Measurements from ENCODE around the gene MICALL1. TPM values are rescaled to one million over a fixed set of nuclear protein-coding genes. Genes with fewer than 3 reads are reported as not detected.

MICALL1 gene
- total RNA-seq, 1 donor from 2014 or later: 31.1 TPM

GRCh38 chr22:37976547-37976946 lies 70.5 kb downstream of the MICALL1 start:
- no peak overlapping the region for H3K27ac Mint-ChIP-seq
- DNase-seq (ENCODE audit: low spot score): no peak
- no peak overlapping the region for H3K4me3 Mint-ChIP-seq
- no peaks in the 10 kb centered on the region for H3K27me3 Mint-ChIP-seq (ENCODE audit: insufficient read depth)
- intact Hi-C loops (cut with micrococcal nuclease): no loop called here
- no peaks in the 10 kb centered on the region for H3K4me1 Mint-ChIP-seq (ENCODE audit: low read depth)
- no peaks in the 10 kb centered on the region for H3K36me3 Mint-ChIP-seq (ENCODE audit: low read depth)
- no peaks in the 10 kb centered on the region for H3K9me3 Mint-ChIP-seq

- Mint-ChIP-seq H3K36me3 (ENCODE audit: low read depth) (no peaks in the 10 kb centered on the region), H3K27ac (no peak overlapping the region)
- intact Hi-C loops (cut with micrococcal nuclease): no loop called here
Measured at GRCh38 chr22:37979782-37980181, 73.7 kb downstream of the MICALL1 start.

GRCh38 chr22:37981282-37982011 lies 75.3 kb downstream of the MICALL1 start:
- DNase-seq (ENCODE audit: low spot score): no peak
- H3K4me3 Mint-ChIP-seq: no peak overlapping the region
- no peak overlapping the region for H3K27ac Mint-ChIP-seq
- intact Hi-C loops (cut with micrococcal nuclease): no loop called here
- H3K27me3 Mint-ChIP-seq (ENCODE audit: insufficient read depth): no peaks in the 10 kb centered on the region
- H3K9me3 Mint-ChIP-seq: no peaks in the 10 kb centered on the region
- no peaks in the 10 kb centered on the region for H3K4me1 Mint-ChIP-seq (ENCODE audit: low read depth)
- no peaks in the 10 kb centered on the region for H3K36me3 Mint-ChIP-seq (ENCODE audit: low read depth)

More at GRCh38 chr22:37979782-37980181, 73.7 kb downstream of the MICALL1 start:
- DNase-seq (ENCODE audit: low spot score): no peak
- Mint-ChIP-seq H3K4me3 (no peak overlapping the region), H3K27me3 (ENCODE audit: insufficient read depth) (no peaks in the 10 kb centered on the region), H3K4me1 (ENCODE audit: low read depth) (no peaks in the 10 kb centered on the region), H3K9me3 (no peaks in the 10 kb centered on the region)

- no peaks in the 10 kb centered on the region for H3K9me3 Mint-ChIP-seq
- intact Hi-C loops (cut with micrococcal nuclease): no loop called here
- no peak overlapping the region for H3K27ac Mint-ChIP-seq
- DNase-seq (ENCODE audit: low spot score): no peak
- H3K4me1 Mint-ChIP-seq (ENCODE audit: low read depth): no peaks in the 10 kb centered on the region
- no peaks in the 10 kb centered on the region for H3K36me3 Mint-ChIP-seq (ENCODE audit: low read depth)
- H3K4me3 Mint-ChIP-seq: no peak overlapping the region
- no peaks in the 10 kb centered on the region for H3K27me3 Mint-ChIP-seq (ENCODE audit: insufficient read depth)
Measured at GRCh38 chr22:37982151-37982785, 76.2 kb downstream of the MICALL1 start.

GRCh38 chr22:37982938-37983859 lies 77.1 kb downstream of the MICALL1 start:
- Mint-ChIP-seq H3K27me3 (ENCODE audit: insufficient read depth) (no peaks in the 10 kb centered on the region), H3K36me3 (ENCODE audit: low read depth) (no peaks in the 10 kb centered on the region), H3K9me3 (no peaks in the 10 kb centered on the region), H3K4me1 (ENCODE audit: low read depth) (no peaks in the 10 kb centered on the region), H3K27ac (peak overlapping the region; percentile 44), H3K4me3 (no peak overlapping the region)
- DNase-seq (ENCODE audit: low spot score): no peak
- intact Hi-C loops (cut with micrococcal nuclease): no loop called here

- intact Hi-C loops (cut with micrococcal nuclease): no loop called here
- DNase-seq (ENCODE audit: low spot score): no peak
- Mint-ChIP-seq H3K27me3 (ENCODE audit: insufficient read depth) (no peaks in the 10 kb centered on the region), H3K4me1 (ENCODE audit: low read depth) (no peaks in the 10 kb centered on the region), H3K9me3 (no peaks in the 10 kb centered on the region), H3K27ac (no peak within 1 kb of the TSS), H3K4me3 (no peak within 1 kb of the TSS), H3K36me3 (ENCODE audit: low read depth) (no peaks in the 10 kb centered on the region)
Measured at GRCh38 chr22:37983860-37984791, 78.0 kb downstream of the MICALL1 start, which contains the start of gene SOX10. Gene SOX10, minus strand, starts transcription at chr22:37984555. Its CDS starts 771 bp downstream, at chr22:37983784.

GRCh38 chr22:37985050-37985585 lies 79.0 kb downstream of the MICALL1 start:
- H3K27ac Mint-ChIP-seq: no peak overlapping the region
- H3K4me3 Mint-ChIP-seq: no peak overlapping the region
- H3K4me1 Mint-ChIP-seq (ENCODE audit: low read depth): no peaks in the 10 kb centered on the region
- H3K9me3 Mint-ChIP-seq: no peaks in the 10 kb centered on the region
- DNase-seq (ENCODE audit: low spot score): no peak
- intact Hi-C loops (cut with micrococcal nuclease): no loop called here
- no peaks in the 10 kb centered on the region for H3K27me3 Mint-ChIP-seq (ENCODE audit: insufficient read depth)
- H3K36me3 Mint-ChIP-seq (ENCODE audit: low read depth): no peaks in the 10 kb centered on the region

- no peaks in the 10 kb centered on the region for H3K9me3 Mint-ChIP-seq
- no peaks in the 10 kb centered on the region for H3K36me3 Mint-ChIP-seq (ENCODE audit: low read depth)
Measured at GRCh38 chr22:37985751-37986281, 79.7 kb downstream of the MICALL1 start.

GRCh38 chr22:37986371-37986770 lies 80.3 kb downstream of the MICALL1 start:
- Mint-ChIP-seq H3K27ac (no peak overlapping the region), H3K36me3 (ENCODE audit: low read depth) (no peaks in the 10 kb centered on the region), H3K9me3 (no peaks in the 10 kb centered on the region), H3K4me1 (ENCODE audit: low read depth) (no peaks in the 10 kb centered on the region), H3K27me3 (ENCODE audit: insufficient read depth) (no peaks in the 10 kb centered on the region), H3K4me3 (no peak overlapping the region)
- intact Hi-C loops (cut with micrococcal nuclease): no loop called here
- DNase-seq (ENCODE audit: low spot score): no peak

More at GRCh38 chr22:37985751-37986281, 79.7 kb downstream of the MICALL1 start:
- intact Hi-C loops (cut with micrococcal nuclease): no loop called here
- no peak for DNase-seq (ENCODE audit: low spot score)
- no peak overlapping the region for H3K4me3 Mint-ChIP-seq
- H3K27ac Mint-ChIP-seq: no peak overlapping the region
- H3K27me3 Mint-ChIP-seq (ENCODE audit: insufficient read depth): no peaks in the 10 kb centered on the region
- no peaks in the 10 kb centered on the region for H3K4me1 Mint-ChIP-seq (ENCODE audit: low read depth)

GRCh38 chr22:37989146-37990045 lies 83.3 kb downstream of the MICALL1 start:
- H3K9me3 Mint-ChIP-seq: no peaks in the 10 kb centered on the region
- H3K27me3 Mint-ChIP-seq (ENCODE audit: insufficient read depth): no peaks in the 10 kb centered on the region
- no peak overlapping the region for H3K27ac Mint-ChIP-seq
- no peak for DNase-seq (ENCODE audit: low spot score)
- no peaks in the 10 kb centered on the region for H3K36me3 Mint-ChIP-seq (ENCODE audit: low read depth)
- H3K4me1 Mint-ChIP-seq (ENCODE audit: low read depth): no peaks in the 10 kb centered on the region
- intact Hi-C loops (cut with micrococcal nuclease): no loop called here
- H3K4me3 Mint-ChIP-seq: no peak overlapping the region

- H3K9me3 Mint-ChIP-seq: no peaks in the 10 kb centered on the region
Measured at GRCh38 chr22:37990301-37990700, 84.2 kb downstream of the MICALL1 start.

More at GRCh38 chr22:37990301-37990700, 84.2 kb downstream of the MICALL1 start:
- DNase-seq (ENCODE audit: low spot score): no peak
- no peak overlapping the region for H3K4me3 Mint-ChIP-seq
- no peaks in the 10 kb centered on the region for H3K4me1 Mint-ChIP-seq (ENCODE audit: low read depth)
- H3K27ac Mint-ChIP-seq: no peak overlapping the region
- no peaks in the 10 kb centered on the region for H3K36me3 Mint-ChIP-seq (ENCODE audit: low read depth)
- H3K27me3 Mint-ChIP-seq (ENCODE audit: insufficient read depth): no peaks in the 10 kb centered on the region
- intact Hi-C loops (cut with micrococcal nuclease): no loop called here
